Osteoblast (primary cell): Measurements from ENCODE around the gene PIK3R6. TPM values are rescaled to one million over a fixed set of nuclear protein-coding genes. Genes with fewer than 3 reads are reported as not detected.

Experiments used
- DNase-seq: peaks from one replicate; pipeline ENCODE4 v3.0.0; 2011; ENCODE audit warnings: low spot score, mixed read lengths; ENCODE audit not compliant: insufficient read length; ENCODE audit errors: missing footprints
- H2AFZ ChIP-seq: 2 replicates; pipeline ENCODE4 v1.6.0; 2011; ENCODE audit warnings: mild to moderate bottlenecking, low read length
- H3K27ac ChIP-seq: 2 replicates; pipeline ENCODE4 v1.5.1; 2011; ENCODE audit warnings: mild to moderate bottlenecking, low read depth, low read length, moderate library complexity
- H3K27me3 ChIP-seq: 2 replicates; pipeline ENCODE4 v1.6.0; 2012; ENCODE audit warnings: mild to moderate bottlenecking, control low read depth, inconsistent platforms, low read length, moderate library complexity; ENCODE audit not compliant: insufficient read depth
- H3K36me3 ChIP-seq: 2 replicates; pipeline ENCODE4 v1.5.1; 2011; ENCODE audit warnings: mild to moderate bottlenecking, low read length, control low read depth, moderate library complexity; ENCODE audit not compliant: insufficient read depth
- H3K4me1 ChIP-seq: 2 replicates; pipeline ENCODE4 v1.5.1; 2011; ENCODE audit warnings: mild to moderate bottlenecking, low read length, control low read depth, moderate library complexity; ENCODE audit not compliant: insufficient read depth
- H3K4me2 ChIP-seq: 2 replicates; pipeline ENCODE4 v1.6.0; 2011; ENCODE audit warnings: mild to moderate bottlenecking, low read length; ENCODE audit not compliant: insufficient read depth
- H3K4me3 ChIP-seq: fragments of 200-600 bp; sonication (generic); 3 replicates; pipeline ENCODE4 v1.5.1; 2012; ENCODE audit warnings: mild to moderate bottlenecking, low read length, inconsistent platforms; ENCODE audit not compliant: insufficient read depth
- H3K79me2 ChIP-seq: 2 replicates; pipeline ENCODE4 v1.6.0; 2012; ENCODE audit warnings: mild to moderate bottlenecking, low read length, control low read depth, inconsistent platforms; ENCODE audit not compliant: insufficient read depth
- H3K9me3 ChIP-seq: 2 replicates; pipeline ENCODE4 v1.5.1; 2011; ENCODE audit warnings: low read depth, low read length, control low read depth
- H4K20me1 ChIP-seq: 2 replicates; pipeline ENCODE4 v1.6.0; 2012; ENCODE audit warnings: mild to moderate bottlenecking, low read length, control low read depth; ENCODE audit not compliant: insufficient read depth
- total RNA-seq: library from RNA; depleted of rRNA; stranded (reverse); fragments of >200 nt; gene quantifications from 2 replicates; pipeline ENCODE4 v1.2.3, GENCODE V29; 2012
- TF ChIP-seq, protein P1 (sequence below): IDR thresholded peaks from 2 replicates; pipeline ENCODE4 v1.5.1; 2011; ENCODE audit warnings: mild to moderate bottlenecking, low read depth, low read length, moderate library complexity; ENCODE audit errors: extremely low read depth

Gene PIK3R6
- total RNA-seq, 1 donor: not detected

DNA sequence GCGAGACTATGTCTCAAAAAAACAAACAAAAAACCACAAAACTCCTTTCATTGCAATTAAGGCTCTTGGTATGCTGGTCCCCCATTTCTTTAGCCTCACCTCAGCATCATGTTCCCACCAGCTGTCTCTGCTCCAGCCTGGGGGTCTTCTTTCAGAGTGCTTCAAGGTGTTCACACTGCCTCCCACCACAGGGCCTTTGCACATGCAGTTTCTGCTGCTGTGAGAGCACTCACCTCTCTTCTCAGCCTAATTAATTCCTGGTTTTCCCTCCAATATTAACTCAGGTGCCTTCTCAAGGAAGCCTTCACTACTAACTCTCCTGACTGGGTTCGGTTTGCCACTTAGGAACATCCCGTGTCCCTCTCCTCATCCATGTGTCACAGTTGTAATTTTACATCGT is 15.9 kb upstream of the PIK3R6 start:
- TF ChIP-seq, protein P1, sequence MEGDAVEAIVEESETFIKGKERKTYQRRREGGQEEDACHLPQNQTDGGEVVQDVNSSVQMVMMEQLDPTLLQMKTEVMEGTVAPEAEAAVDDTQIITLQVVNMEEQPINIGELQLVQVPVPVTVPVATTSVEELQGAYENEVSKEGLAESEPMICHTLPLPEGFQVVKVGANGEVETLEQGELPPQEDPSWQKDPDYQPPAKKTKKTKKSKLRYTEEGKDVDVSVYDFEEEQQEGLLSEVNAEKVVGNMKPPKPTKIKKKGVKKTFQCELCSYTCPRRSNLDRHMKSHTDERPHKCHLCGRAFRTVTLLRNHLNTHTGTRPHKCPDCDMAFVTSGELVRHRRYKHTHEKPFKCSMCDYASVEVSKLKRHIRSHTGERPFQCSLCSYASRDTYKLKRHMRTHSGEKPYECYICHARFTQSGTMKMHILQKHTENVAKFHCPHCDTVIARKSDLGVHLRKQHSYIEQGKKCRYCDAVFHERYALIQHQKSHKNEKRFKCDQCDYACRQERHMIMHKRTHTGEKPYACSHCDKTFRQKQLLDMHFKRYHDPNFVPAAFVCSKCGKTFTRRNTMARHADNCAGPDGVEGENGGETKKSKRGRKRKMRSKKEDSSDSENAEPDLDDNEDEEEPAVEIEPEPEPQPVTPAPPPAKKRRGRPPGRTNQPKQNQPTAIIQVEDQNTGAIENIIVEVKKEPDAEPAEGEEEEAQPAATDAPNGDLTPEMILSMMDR: no peak
- Histone ChIP-seq H3K27ac (no peak overlapping the region), H4K20me1 (no peaks in the 10 kb centered on the region), H3K36me3 (no peaks in the 10 kb centered on the region), H3K9me3 (no peaks in the 10 kb centered on the region), H2AFZ (no peak overlapping the region), H3K4me2 (no peak overlapping the region), H3K4me1 (no peaks in the 10 kb centered on the region), H3K4me3 (no peak overlapping the region), H3K79me2 (no peaks in the 10 kb centered on the region), H3K27me3 (peaks cover 2% of the 10 kb centered on the region)
- DNase-seq: no peak

DNA sequence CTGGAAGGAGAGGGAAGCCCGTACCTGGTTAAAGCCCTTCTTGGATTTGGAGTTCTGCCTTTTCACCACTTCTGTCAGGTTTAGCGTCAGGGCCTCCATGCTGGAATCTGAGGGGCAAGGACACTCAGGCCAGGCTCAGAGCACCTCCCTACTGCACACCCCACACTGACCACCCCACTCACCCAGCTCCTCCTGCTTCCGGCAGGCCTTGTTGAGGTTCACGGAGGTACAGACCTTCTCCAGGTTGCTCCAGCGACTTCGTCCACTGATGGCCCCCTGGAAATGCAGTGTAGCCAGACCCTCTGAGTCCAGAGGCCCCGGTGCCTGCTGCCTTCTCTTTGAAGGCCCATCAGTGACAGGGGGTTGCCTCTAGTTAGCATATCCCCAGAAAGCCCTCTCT is 14.1 kb upstream of the PIK3R6 start:
- no peaks in the 10 kb centered on the region for H4K20me1 ChIP-seq
- no peak for DNase-seq

DNA sequence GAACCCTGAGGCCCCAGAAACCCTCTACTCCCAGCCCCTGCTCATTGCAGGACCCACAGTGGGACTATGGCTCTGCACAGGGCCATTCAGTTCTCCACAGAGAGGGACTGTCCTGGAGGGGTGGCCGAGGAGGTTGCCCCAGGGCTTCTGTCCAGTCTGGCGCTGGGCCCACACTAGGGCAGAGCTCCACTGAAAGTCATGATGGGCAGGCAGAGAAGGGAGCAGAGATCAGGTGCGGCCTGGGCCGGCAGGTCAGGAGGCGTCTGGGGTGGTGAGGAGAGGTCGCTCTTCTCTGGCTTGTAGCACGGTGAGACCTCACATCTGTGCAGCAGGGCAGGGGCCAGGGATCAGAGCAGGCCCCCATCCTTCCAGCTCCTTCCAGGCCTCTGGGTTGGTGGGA is 13.0 kb upstream of the PIK3R6 start:
- Histone ChIP-seq H3K4me3 (no peak overlapping the region), H4K20me1 (no peaks in the 10 kb centered on the region), H3K9me3 (no peaks in the 10 kb centered on the region), H3K36me3 (no peaks in the 10 kb centered on the region), H3K4me1 (peaks cover 6% of the 10 kb centered on the region), H2AFZ (no peak overlapping the region), H3K4me2 (no peak overlapping the region), H3K27ac (no peak overlapping the region), H3K79me2 (no peaks in the 10 kb centered on the region), H3K27me3 (peaks cover 3% of the 10 kb centered on the region)
- TF ChIP-seq, protein P1: no peak
- DNase-seq: no peak

More for the DNA sequence above, 14.1 kb upstream of the PIK3R6 start:
- H3K27ac ChIP-seq: no peak overlapping the region
- no peaks in the 10 kb centered on the region for H3K4me1 ChIP-seq
- no peak overlapping the region for H3K4me3 ChIP-seq
- no peaks in the 10 kb centered on the region for H3K36me3 ChIP-seq
- TF ChIP-seq, protein P1: no peak
- no peaks in the 10 kb centered on the region for H3K79me2 ChIP-seq
- H3K4me2 ChIP-seq: no peak overlapping the region
- peaks cover 3% of the 10 kb centered on the region for H3K27me3 ChIP-seq
- H2AFZ ChIP-seq: no peak overlapping the region
- no peaks in the 10 kb centered on the region for H3K9me3 ChIP-seq

DNA sequence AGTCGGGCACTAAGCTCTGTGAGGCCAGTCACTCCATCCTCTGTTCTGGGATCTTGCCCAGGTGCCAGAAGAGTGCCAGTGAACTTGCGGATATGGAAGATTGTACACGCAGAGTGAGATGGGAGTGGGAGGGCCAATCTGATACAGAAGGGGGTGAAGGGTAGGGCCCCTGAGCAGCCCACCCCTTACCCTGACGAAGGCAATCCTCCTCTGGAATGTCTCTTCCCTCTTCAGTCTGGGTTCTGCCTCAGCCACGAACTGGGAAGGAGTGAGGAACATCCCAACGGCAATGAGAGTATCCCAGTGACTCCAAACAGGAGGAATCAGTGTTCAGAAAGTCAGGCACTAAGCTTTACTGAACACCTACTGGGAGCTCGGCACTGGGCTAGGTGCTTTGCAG is 11.9 kb upstream of the PIK3R6 start:
- H3K4me2 ChIP-seq: no peak overlapping the region
- no peak overlapping the region for H3K4me3 ChIP-seq
- no peaks in the 10 kb centered on the region for H3K79me2 ChIP-seq
- no peaks in the 10 kb centered on the region for H3K36me3 ChIP-seq
- peak overlapping the region; percentile 29 for H2AFZ ChIP-seq
- peaks cover 6% of the 10 kb centered on the region for H3K4me1 ChIP-seq
- peak; percentile 72 for DNase-seq
- no peaks in the 10 kb centered on the region for H4K20me1 ChIP-seq
- H3K27ac ChIP-seq: no peak overlapping the region
- TF ChIP-seq, protein P1: no peak
- H3K27me3 ChIP-seq: peaks cover 3% of the 10 kb centered on the region
- no peaks in the 10 kb centered on the region for H3K9me3 ChIP-seq
